ENCODE data around the gene ALK.

GRCh38 chr2:29223851-29224692 lies 697.3 kb downstream of the ALK start:
- TF ChIP-seq, protein P1, sequence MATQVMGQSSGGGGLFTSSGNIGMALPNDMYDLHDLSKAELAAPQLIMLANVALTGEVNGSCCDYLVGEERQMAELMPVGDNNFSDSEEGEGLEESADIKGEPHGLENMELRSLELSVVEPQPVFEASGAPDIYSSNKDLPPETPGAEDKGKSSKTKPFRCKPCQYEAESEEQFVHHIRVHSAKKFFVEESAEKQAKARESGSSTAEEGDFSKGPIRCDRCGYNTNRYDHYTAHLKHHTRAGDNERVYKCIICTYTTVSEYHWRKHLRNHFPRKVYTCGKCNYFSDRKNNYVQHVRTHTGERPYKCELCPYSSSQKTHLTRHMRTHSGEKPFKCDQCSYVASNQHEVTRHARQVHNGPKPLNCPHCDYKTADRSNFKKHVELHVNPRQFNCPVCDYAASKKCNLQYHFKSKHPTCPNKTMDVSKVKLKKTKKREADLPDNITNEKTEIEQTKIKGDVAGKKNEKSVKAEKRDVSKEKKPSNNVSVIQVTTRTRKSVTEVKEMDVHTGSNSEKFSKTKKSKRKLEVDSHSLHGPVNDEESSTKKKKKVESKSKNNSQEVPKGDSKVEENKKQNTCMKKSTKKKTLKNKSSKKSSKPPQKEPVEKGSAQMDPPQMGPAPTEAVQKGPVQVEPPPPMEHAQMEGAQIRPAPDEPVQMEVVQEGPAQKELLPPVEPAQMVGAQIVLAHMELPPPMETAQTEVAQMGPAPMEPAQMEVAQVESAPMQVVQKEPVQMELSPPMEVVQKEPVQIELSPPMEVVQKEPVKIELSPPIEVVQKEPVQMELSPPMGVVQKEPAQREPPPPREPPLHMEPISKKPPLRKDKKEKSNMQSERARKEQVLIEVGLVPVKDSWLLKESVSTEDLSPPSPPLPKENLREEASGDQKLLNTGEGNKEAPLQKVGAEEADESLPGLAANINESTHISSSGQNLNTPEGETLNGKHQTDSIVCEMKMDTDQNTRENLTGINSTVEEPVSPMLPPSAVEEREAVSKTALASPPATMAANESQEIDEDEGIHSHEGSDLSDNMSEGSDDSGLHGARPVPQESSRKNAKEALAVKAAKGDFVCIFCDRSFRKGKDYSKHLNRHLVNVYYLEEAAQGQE (IDR thresholded peaks at IDR 0.05; ENCODE audit: low read depth): no peak
- TF ChIP-seq EP300 (IDR thresholded peaks at IDR 0.05; ENCODE audit: borderline replicate concordance): no peak
- TF ChIP-seq EGR1 (IDR thresholded peaks at IDR 0.05): no peak
- no peak for TF ChIP-seq TCF12 (IDR thresholded peaks at IDR 0.05; ENCODE audit: low read depth)
- 0 out of 2 replicates have a peak, but pooled peaks have one; percentile 12 for TF ChIP-seq YY1 (IDR thresholded peaks at IDR 0.05; ENCODE audit: low read depth)

All from Ishikawa (cell line).